GM23338 (cell line): ENCODE results near the gene CDH23.

ENCODE experiments used
- CREB1 ChIP-seq: fragments of 250-450 bp; sonication (Bioruptor Pico); IDR thresholded peaks from 2 replicates; pipeline ENCODE4 v1.5.0; 2020; ENCODE audit warnings: low read depth, mild to moderate bottlenecking, moderate library complexity
- EZH2 ChIP-seq: fragments of 200-600 bp; sonication (generic); IDR thresholded peaks from one replicate; pipeline ENCODE4 v1.8.0; 2017; ENCODE audit warnings: antibody characterized with exemption, mild to moderate bottlenecking, low read depth; ENCODE audit not compliant: unreplicated experiment
- EZH2phosphoT487 ChIP-seq: fragments of 200-600 bp; sonication (generic); IDR thresholded peaks from one replicate; pipeline ENCODE4 v1.8.1; 2018; ENCODE audit warnings: antibody characterized with exemption; ENCODE audit not compliant: unreplicated experiment
- JUNB ChIP-seq: IDR thresholded peaks from one replicate; pipeline ENCODE4 v1.6.1; 2016; ENCODE audit warnings: antibody characterized with exemption; ENCODE audit not compliant: unreplicated experiment
- POLR2AphosphoS5 ChIP-seq: IDR thresholded peaks from 2 replicates; pipeline ENCODE4 v1.6.1; 2016; ENCODE audit warnings: antibody characterized with exemption, low read depth
- TF ChIP-seq, protein P1 (sequence below), 2 experiments: fragments of 200-600 bp in 1 of 2; sonication (generic) in 1 of 2; conservative IDR thresholded peaks; 2 replicates each; pipeline versions ENCODE4 v1.5.1 to v1.6.1; 2016 to 2017; ENCODE audit warnings: antibody characterized with exemption in 2 of 2, low read depth in 2 of 2, mild to moderate bottlenecking in 2 of 2, moderate library complexity in 1 of 2
- TF ChIP-seq, protein P2 (sequence below): IDR thresholded peaks from one replicate; pipeline ENCODE4 v1.6.1; 2018; ENCODE audit warnings: antibody characterized with exemption; ENCODE audit not compliant: unreplicated experiment
- TF ChIP-seq, protein P3 (sequence below): IDR thresholded peaks from 2 replicates; pipeline ENCODE4 v1.6.1; 2016; ENCODE audit warnings: antibody characterized with exemption

DNA sequence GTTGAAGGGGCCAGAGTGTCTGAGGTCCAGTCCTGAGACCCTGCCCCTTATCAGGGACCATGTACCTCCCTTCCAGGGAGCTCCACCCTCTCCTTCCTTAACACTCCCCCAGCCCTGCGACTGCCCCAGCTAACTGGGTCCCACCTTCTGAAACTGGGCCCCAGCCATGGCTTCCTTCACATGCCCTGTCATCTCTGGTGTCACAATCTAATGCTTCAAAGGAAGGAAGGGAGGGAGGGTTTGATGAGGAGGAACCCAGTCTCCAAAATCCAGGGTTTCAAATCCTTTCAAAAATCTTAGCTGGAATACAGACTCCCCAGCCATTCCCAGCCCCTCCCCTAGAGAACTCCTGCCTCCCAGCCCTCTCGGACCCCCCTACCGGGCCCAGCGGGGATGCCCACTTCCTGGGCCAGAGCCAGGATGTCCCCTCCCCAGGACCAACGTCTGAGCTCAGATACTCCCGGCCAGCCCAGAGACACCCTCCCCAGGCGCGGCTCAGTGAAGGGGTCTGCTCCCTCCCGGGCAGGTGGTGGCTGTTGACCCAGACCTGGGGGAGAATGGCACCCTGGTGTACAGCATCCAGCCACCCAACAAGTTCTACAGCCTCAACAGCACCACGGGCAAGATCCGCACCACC, 304.9 kb downstream of the CDH23 start:
- TF ChIP-seq, protein P1, sequence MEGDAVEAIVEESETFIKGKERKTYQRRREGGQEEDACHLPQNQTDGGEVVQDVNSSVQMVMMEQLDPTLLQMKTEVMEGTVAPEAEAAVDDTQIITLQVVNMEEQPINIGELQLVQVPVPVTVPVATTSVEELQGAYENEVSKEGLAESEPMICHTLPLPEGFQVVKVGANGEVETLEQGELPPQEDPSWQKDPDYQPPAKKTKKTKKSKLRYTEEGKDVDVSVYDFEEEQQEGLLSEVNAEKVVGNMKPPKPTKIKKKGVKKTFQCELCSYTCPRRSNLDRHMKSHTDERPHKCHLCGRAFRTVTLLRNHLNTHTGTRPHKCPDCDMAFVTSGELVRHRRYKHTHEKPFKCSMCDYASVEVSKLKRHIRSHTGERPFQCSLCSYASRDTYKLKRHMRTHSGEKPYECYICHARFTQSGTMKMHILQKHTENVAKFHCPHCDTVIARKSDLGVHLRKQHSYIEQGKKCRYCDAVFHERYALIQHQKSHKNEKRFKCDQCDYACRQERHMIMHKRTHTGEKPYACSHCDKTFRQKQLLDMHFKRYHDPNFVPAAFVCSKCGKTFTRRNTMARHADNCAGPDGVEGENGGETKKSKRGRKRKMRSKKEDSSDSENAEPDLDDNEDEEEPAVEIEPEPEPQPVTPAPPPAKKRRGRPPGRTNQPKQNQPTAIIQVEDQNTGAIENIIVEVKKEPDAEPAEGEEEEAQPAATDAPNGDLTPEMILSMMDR (conservative IDR thresholded peaks at IDR 0.05; ENCODE audit: low read depth in 2 of 2), result no peak
- TF ChIP-seq, protein P2, sequence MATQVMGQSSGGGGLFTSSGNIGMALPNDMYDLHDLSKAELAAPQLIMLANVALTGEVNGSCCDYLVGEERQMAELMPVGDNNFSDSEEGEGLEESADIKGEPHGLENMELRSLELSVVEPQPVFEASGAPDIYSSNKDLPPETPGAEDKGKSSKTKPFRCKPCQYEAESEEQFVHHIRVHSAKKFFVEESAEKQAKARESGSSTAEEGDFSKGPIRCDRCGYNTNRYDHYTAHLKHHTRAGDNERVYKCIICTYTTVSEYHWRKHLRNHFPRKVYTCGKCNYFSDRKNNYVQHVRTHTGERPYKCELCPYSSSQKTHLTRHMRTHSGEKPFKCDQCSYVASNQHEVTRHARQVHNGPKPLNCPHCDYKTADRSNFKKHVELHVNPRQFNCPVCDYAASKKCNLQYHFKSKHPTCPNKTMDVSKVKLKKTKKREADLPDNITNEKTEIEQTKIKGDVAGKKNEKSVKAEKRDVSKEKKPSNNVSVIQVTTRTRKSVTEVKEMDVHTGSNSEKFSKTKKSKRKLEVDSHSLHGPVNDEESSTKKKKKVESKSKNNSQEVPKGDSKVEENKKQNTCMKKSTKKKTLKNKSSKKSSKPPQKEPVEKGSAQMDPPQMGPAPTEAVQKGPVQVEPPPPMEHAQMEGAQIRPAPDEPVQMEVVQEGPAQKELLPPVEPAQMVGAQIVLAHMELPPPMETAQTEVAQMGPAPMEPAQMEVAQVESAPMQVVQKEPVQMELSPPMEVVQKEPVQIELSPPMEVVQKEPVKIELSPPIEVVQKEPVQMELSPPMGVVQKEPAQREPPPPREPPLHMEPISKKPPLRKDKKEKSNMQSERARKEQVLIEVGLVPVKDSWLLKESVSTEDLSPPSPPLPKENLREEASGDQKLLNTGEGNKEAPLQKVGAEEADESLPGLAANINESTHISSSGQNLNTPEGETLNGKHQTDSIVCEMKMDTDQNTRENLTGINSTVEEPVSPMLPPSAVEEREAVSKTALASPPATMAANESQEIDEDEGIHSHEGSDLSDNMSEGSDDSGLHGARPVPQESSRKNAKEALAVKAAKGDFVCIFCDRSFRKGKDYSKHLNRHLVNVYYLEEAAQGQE, result no peak
- TF ChIP-seq JUNB (no peak), EZH2 (no peak), POLR2AphosphoS5 (no peak), EZH2phosphoT487 (no peak), CREB1 (CRISPR knock-in tag) (no peak)
- TF ChIP-seq, protein P3, sequence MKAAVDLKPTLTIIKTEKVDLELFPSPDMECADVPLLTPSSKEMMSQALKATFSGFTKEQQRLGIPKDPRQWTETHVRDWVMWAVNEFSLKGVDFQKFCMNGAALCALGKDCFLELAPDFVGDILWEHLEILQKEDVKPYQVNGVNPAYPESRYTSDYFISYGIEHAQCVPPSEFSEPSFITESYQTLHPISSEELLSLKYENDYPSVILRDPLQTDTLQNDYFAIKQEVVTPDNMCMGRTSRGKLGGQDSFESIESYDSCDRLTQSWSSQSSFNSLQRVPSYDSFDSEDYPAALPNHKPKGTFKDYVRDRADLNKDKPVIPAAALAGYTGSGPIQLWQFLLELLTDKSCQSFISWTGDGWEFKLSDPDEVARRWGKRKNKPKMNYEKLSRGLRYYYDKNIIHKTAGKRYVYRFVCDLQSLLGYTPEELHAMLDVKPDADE, result no peak
